Kidney capillary endothelial cell (primary cell): ENCODE data around the gene DNAJC7.
"Not testable (repeated sequence)": the region's sequence is repeated elsewhere in the genome, so short reads cannot be mapped to it uniquely, and the experiment has no call there.

Experiments
- DNase-seq: peaks from one replicate; pipeline ENCODE4 v3.0.0-alpha.2; 2018; ENCODE audit warnings: low spot score

The DNAJC7 gene

DNA sequence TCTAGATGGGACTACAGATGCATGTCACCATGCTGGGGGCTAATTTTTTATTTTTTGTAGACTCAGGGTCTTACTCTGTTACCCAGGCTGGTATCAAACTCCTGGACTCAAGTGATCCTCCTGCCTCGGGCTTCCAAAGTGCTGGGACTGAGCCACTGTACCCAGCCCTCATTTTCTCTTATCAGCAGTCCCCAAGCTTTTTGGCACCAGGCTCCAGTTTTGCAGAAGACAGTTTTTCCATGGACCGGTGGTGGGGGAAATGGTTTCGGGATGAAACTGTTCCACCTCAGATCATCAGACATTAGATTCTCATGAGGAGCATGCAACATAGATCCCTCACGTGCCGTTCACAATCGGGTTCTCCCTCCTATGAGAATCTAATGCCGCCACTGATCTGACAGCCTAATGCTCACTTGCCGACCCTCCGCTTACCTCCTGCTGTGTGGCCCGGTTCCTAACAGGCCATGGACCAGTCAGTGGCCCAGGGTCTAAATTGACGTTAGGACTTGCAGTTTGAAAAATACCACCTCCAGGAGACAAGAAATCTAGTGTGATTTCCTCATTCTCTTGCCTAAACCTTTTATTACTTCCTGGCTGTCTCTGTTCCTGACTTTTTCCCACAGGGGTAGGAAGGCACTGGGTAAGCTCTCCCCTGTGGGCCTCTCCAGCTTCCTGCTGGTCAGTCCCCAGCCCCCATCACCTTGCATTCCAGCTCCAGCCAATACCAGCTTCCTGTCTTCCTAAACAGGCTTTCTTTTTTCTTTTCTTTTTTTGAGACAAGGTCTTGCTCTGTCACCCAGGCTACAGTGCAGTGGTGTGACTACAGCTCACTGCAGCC is 60.0 kb downstream of the DNAJC7 start:
- DNase-seq, result peak; percentile 20

DNA sequence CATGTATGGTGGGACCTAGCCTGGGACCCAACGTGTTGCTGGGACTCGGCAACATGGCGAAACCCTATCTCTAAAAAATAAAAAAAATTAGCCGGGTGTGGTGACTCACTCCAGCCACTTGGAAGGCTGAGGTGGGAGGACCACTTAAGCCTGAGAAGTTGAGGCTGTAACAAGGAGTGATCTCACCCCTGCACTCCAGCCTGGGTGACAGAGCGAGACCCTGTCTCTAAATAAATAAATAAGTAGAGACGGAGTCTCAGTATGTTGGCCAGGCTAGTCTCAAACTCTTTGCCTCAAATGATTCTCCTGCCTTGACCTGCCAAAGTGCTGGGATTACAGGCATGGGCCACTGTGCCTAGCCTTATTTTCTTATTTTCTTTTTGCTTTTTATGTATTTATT is 60.7 kb downstream of the DNAJC7 start:
- DNase-seq, result no peak

DNA sequence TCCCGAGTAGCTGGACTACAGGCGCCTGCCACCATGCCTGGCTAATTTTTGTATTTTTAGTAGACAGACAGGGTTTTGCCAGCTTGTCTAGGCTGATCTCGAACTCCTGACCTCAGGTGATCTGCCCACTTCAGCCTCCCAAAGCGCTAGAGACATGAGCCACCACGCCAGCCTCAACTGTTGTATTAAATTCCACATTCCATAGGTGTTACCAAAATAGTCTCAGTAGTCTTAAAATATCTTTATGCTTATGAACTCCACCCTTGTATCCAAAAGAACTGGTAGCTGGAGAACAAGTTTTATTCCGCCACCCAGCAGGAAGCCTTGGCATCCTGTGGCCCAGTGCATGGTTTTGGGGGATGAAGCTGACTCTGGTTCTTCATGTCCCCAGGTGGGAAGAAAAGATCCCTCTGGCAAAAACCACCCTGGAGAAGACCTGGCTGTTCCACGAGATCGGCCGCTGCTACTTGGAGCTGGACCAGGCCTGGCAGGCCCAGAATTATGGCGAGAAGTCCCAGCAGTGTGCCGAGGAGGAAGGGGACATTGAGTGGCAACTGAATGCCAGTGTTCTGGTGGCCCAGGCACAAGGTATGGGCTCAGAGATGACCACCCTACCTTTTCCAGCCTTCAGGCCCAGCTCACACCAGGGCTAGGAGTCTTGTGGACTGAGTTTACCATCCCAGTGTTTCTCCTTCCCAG is 68.3 kb downstream of the DNAJC7 start:
- no peak for DNase-seq

- no peak for DNase-seq
Measured at GRCh38 chr17:41944943-41945342, 72.3 kb downstream of the DNAJC7 start.

GRCh38 chr17:41943492-41943891 is 73.7 kb downstream of the DNAJC7 start:
- DNase-seq, result no peak

GRCh38 chr17:41942626-41943373 is 74.4 kb downstream of the DNAJC7 start:
- no peak for DNase-seq

GRCh38 chr17:41941168-41941567 is 76.1 kb downstream of the DNAJC7 start:
- DNase-seq, result no peak

- DNase-seq, result no peak
Measured at GRCh38 chr17:41939693-41940090, 77.5 kb downstream of the DNAJC7 start.

DNA sequence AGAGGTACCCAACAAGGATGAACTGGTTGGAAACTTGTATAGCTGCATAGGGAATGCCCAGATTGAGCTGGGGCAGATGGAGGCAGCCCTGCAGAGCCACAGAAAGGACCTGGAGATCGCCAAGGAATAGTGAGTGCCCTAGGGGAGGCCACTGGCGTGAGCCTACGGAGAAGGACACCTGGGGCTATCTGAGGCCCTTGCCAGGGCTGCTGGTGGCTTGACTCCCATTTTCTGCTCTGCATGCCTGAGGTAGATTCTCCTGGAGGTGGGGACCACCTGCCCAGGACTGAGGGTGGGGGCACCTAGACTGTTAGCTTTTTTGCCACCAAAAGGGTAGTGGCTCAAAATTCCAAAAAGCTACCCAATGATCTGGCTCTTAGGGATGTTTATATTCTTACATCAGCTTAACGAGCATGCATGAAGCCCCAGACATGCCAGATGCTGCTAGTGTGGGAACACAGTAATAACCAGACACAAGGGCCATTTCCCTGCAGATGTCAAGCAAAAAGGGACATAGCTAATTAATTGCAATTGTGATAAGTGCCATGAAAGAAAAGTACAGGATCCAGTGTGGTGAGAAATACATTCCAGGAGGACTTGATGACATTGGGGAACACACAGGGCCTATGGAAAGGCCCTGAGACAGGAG is 78.1 kb downstream of the DNAJC7 start:
- no peak for DNase-seq

DNA sequence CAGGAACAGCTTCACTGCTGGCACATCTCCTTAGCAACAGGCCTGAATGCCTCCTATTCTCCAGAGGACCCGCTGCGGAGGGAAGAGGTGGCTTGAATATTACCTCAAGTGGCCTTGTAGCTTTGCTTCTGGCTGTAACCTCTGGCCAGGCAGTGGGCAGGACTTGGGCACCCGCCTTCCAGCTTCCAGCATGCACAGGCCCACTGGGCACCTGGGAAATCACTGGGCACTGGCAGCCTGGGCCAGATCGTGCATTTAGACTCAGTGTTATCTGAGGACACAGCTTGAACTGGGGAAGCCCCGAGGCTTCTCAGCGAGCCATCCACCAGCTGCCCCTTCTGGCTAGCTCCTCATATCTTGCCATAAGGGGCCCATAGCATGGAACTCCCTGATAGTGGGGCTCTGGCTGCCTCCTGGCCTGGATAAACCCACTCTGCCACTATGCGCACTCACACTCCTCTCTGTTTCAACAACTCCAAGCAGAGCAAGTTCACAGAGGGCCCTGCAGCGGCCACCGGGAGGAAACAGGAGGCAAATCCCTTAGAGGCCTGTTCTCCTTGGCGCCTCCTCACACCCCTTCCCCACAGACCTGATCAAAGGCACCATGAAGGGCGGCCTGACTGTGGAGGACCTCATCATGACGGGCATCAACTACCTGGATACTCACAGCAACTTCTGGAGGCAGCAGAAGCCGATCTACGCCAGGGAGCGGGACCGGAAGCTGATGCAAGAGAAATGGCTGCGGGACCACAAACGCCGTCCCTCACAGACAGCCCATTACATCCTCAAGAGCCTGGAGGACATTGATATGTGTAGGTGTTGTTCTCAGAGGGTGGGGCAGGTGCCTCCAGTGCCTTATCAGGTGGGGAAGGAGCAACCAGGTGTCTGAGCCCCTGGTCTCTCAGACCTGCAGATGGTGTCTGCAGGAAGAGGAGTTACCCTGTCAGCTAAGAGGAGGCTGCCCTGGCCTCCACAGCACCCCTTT is 79.0 kb downstream of the DNAJC7 start:
- DNase-seq, result no peak

GRCh38 chr17:41935641-41936040 is 81.6 kb downstream of the DNAJC7 start:
- no peak for DNase-seq

GRCh38 chr17:41932816-41933389 is 84.3 kb downstream of the DNAJC7 start:
- no peak for DNase-seq

DNA sequence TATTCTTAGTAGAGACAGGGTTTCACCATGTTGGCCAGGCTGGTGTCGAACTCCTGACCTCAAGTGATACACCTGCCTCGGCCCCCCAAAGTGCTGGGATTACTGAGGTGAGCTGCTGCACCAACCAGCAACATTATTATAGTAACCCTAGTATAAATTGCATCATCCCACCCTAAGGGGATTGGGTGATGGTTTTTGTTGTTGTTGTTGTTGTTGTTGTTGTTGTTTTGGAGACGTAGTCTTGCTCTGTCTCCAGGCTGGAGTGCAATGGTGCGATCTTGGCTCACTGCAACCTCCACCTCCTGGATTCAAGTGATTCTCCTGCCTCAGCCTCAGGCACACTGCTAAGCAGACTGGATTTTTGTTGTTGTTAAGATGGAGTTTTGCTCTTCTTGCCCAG is 85.5 kb downstream of the DNAJC7 start:
- not testable (repeated sequence) for DNase-seq

- DNase-seq, result not testable (repeated sequence)
Measured at GRCh38 chr17:41930833-41931156, 86.4 kb downstream of the DNAJC7 start.

DNA sequence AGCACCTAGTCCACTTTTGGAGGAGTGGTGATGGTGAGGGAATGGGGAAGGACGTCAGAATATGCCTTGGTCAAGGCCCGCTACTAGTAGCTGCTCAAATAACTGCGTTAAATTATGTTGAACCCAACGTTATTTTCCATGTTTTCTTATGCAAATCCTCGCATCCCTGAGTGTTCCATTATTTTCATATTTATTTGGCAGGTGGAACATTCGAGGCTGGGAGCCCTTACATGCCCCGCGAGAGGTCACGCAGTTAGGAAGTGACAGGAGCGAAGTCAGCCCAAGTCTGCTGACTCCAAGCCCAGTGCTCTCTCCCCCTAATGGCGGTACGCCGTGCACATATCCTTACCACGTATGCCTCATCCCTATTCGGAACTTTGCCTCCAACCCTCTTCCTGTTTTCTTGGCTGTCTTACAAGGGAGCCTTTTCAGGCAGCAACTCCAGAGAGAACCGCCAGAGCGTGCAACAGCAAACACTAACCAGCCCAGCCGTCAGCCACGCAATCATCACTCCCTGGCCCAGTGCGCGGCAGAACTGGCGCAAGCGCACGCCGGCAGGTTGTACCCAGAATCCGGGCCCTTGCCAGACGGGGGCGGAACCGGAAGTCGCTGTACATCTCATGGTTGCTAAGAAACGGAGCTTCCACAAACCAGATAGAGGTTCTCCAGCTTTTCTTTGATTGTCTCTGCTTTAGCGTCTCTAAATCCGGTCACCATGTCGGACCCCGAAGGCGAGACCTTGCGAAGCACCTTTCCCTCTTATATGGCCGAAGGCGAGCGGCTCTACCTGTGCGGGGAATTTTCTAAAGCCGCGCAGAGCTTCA is 87.0 kb downstream of the DNAJC7 start, which contains the start of gene ODAD4:
Gene ODAD4 (plus strand): TSS at position 609 of the 824 bp plus-strand sequence. CDS start 107 bp downstream, at position 716.
- DNase-seq, result peak; percentile 95

DNA sequence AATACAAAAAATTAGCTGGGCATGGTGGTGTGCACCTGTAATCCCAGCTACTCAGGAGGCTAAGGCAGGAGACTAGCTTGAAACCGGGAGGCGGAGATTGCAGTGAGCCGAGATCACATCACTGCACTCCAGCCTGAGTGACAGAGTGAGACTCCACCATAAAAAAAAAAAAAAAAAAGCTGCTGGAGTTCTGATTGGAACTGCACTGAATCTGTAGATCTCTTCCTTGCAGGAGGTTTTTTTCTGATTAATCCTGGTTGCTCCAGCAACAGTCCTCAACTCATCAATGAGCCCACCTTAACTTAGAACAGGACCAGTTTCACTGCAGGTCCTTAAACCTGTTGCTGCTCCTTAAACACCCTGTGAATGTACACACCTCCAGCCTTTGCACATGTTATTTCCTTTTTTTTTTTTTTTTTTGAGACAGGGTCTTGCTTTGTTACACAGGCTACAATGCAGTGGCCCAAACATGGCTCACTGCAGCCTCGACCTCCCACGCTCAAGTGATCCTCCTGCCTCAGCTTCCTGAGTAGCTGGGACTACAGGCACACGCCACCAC is 88.5 kb downstream of the DNAJC7 start:
- no peak for DNase-seq
